ENCODE measurements around the gene LRRTM4. TPM values are rescaled to one million over a fixed set of nuclear protein-coding genes. Genes with fewer than 3 reads are reported as not detected.

Gene LRRTM4
- total and polyA plus RNA-seq, 2 donors from 2014 or later, result 0.19 TPM; not detected in 1

DNA sequence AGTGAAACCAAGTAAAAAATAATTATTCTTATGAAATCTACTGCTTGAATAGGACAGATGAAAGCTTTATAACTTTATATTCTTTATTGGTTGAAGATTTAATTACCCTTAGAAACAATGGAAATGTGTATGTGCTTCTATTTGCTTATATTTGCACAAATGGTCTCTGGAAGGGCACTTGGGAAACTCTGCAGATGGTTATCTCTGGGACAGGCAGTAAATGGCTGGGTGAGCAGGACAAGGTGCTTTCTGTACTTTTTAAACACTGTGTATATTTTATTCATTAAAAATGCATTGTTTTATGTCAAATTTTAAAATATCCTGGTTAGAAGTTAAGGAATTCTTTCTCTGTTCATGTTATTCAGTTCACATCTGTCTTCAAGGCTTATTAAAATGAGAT, 131.1 kb downstream of the LRRTM4 start:
- intact Hi-C loops (cut with DNase I), result no loop called here
- TF ChIP-seq, protein P1, sequence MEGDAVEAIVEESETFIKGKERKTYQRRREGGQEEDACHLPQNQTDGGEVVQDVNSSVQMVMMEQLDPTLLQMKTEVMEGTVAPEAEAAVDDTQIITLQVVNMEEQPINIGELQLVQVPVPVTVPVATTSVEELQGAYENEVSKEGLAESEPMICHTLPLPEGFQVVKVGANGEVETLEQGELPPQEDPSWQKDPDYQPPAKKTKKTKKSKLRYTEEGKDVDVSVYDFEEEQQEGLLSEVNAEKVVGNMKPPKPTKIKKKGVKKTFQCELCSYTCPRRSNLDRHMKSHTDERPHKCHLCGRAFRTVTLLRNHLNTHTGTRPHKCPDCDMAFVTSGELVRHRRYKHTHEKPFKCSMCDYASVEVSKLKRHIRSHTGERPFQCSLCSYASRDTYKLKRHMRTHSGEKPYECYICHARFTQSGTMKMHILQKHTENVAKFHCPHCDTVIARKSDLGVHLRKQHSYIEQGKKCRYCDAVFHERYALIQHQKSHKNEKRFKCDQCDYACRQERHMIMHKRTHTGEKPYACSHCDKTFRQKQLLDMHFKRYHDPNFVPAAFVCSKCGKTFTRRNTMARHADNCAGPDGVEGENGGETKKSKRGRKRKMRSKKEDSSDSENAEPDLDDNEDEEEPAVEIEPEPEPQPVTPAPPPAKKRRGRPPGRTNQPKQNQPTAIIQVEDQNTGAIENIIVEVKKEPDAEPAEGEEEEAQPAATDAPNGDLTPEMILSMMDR (IDR thresholded peaks at IDR 0.05; ENCODE audit: borderline replicate concordance, extremely low read depth, insufficient read depth), result no peak
- H3K4me1 ChIP-seq (ENCODE audit: control insufficient read depth in 2 of 3, insufficient read depth in 2 of 3, low read depth in 1 of 3, low read length in 3 of 3), result no peaks in the 10 kb centered on the region
- no peaks in the 10 kb centered on the region for H3K27me3 ChIP-seq (ENCODE audit: control insufficient read depth, insufficient read depth, low read length)
- no peak for FAIRE-seq
- H3K9ac ChIP-seq (ENCODE audit: low read length in 3 of 3), result no peak overlapping the region
- no peaks in the 10 kb centered on the region for H3K9me3 ChIP-seq (ENCODE audit: control insufficient read depth in 2 of 3, insufficient read depth in 1 of 3, low read length in 3 of 3)
- H3K36me3 ChIP-seq (ENCODE audit: control insufficient read depth in 2 of 3, insufficient read depth in 3 of 3, low read length in 3 of 3), result no peaks in the 10 kb centered on the region
- H3K4me3 ChIP-seq (ENCODE audit: low read length in 3 of 3), result no peak overlapping the region
- H3K27ac ChIP-seq (ENCODE audit: low read depth in 2 of 2, low read length in 2 of 2), result no peak overlapping the region
- DNase-seq, result no peak

DNA sequence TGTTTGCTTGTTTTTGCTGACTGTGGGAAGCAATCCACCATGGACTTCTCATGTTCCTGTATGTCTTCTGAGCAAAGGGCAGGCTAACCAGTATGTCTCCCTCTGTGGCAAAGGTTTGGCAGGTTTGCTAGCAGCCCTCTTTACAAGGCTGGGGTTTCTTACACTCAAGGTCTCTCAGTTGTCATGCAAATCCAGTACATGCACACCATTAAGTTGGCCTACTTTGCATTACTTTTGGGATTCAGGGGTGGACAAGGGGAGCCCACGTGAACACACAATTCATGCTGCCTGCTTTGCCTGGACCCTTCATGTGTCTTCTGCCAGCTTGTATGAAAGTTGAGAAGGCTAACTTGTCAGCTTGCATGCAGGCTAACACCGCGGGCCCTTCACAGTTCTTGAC, 134.9 kb downstream of the LRRTM4 start:
- Histone ChIP-seq H3K9ac (ENCODE audit: low read length in 3 of 3) (no peak overlapping the region), H3K4me3 (ENCODE audit: low read length in 3 of 3) (no peak overlapping the region), H3K27ac (ENCODE audit: low read depth in 2 of 2, low read length in 2 of 2) (no peak overlapping the region), H3K4me1 (ENCODE audit: control insufficient read depth in 2 of 3, insufficient read depth in 2 of 3, low read depth in 1 of 3, low read length in 3 of 3) (no peaks in the 10 kb centered on the region), H3K9me3 (ENCODE audit: control insufficient read depth in 2 of 3, insufficient read depth in 1 of 3, low read length in 3 of 3) (no peaks in the 10 kb centered on the region), H3K27me3 (ENCODE audit: control insufficient read depth, insufficient read depth, low read length) (no peaks in the 10 kb centered on the region), H3K36me3 (ENCODE audit: control insufficient read depth in 2 of 3, insufficient read depth in 3 of 3, low read length in 3 of 3) (no peaks in the 10 kb centered on the region)
- TF ChIP-seq, protein P1 (IDR thresholded peaks at IDR 0.05; ENCODE audit: borderline replicate concordance, extremely low read depth, insufficient read depth), result no peak
- FAIRE-seq (no peak), DNase-seq (no peak)
- intact Hi-C loops (cut with DNase I), result no loop called here

DNA sequence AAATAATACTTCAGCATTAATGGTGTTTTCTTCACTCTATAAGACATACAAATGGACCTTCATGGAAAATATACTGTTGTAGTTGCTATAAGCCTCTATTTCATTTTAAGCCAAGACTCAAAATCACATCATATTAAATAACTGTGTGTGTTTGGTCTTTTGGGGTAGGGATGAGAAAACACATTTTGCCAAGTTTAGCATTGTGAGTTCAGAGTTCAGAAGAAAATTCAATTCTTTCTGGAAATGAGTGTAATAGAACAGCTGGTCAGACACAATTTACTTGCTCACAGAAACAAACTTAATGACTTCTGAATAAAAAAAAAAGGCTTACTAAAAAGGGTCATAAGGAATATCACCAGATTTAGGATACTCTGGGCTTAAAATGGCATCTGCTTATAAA, 149.5 kb downstream of the LRRTM4 start:
- intact Hi-C loops (cut with DNase I), result no loop called here
- Histone ChIP-seq H3K27me3 (ENCODE audit: control insufficient read depth, insufficient read depth, low read length) (no peaks in the 10 kb centered on the region), H3K27ac (ENCODE audit: low read depth in 2 of 2, low read length in 2 of 2) (no peak overlapping the region), H3K4me1 (ENCODE audit: control insufficient read depth in 2 of 3, insufficient read depth in 2 of 3, low read depth in 1 of 3, low read length in 3 of 3) (no peaks in the 10 kb centered on the region), H3K36me3 (ENCODE audit: control insufficient read depth in 2 of 3, insufficient read depth in 3 of 3, low read length in 3 of 3) (no peaks in the 10 kb centered on the region), H3K4me3 (ENCODE audit: low read length in 3 of 3) (no peak overlapping the region), H3K9me3 (ENCODE audit: control insufficient read depth in 2 of 3, insufficient read depth in 1 of 3, low read length in 3 of 3) (no peaks in the 10 kb centered on the region), H3K9ac (ENCODE audit: low read length in 3 of 3) (no peak overlapping the region)
- TF ChIP-seq, protein P1 (IDR thresholded peaks at IDR 0.05; ENCODE audit: borderline replicate concordance, extremely low read depth, insufficient read depth), result no peak
- no peak for FAIRE-seq
- DNase-seq, result no peak

DNA sequence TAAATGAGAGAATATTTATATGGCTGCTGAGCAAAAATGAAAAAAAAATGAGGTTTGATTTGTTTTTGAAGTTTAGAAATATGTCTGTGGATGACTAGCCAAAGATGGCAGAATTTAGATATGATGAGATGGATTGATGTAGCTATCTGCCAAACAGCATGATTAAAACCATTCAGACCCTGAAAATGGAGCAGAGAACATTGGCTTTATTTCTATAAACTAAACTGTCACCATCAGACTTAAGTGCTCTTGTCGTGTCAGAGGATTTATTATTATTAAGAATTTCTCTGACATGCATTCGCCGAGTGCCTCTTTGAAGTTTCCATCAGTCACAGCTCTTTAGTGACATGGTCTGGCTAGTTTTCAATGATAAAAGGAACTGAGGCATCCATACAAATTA, 151.7 kb downstream of the LRRTM4 start:
- H3K4me1 ChIP-seq (ENCODE audit: control insufficient read depth in 2 of 3, insufficient read depth in 2 of 3, low read depth in 1 of 3, low read length in 3 of 3), result no peaks in the 10 kb centered on the region
- no peaks in the 10 kb centered on the region for H3K27me3 ChIP-seq (ENCODE audit: control insufficient read depth, insufficient read depth, low read length)
- no peak for DNase-seq
- intact Hi-C loops (cut with DNase I), result no loop called here
- no peaks in the 10 kb centered on the region for H3K36me3 ChIP-seq (ENCODE audit: control insufficient read depth in 2 of 3, insufficient read depth in 3 of 3, low read length in 3 of 3)
- H3K4me3 ChIP-seq (ENCODE audit: low read length in 3 of 3), result no peak overlapping the region
- TF ChIP-seq, protein P1 (IDR thresholded peaks at IDR 0.05; ENCODE audit: borderline replicate concordance, extremely low read depth, insufficient read depth), result no peak
- no peak for FAIRE-seq
- no peak overlapping the region for H3K9ac ChIP-seq (ENCODE audit: low read length in 3 of 3)
- no peaks in the 10 kb centered on the region for H3K9me3 ChIP-seq (ENCODE audit: control insufficient read depth in 2 of 3, insufficient read depth in 1 of 3, low read length in 3 of 3)
- no peak overlapping the region for H3K27ac ChIP-seq (ENCODE audit: low read depth in 2 of 2, low read length in 2 of 2)
